HepG2 (cell line): ENCODE data around the gene MIB1. TPM values are rescaled to one million over a fixed set of nuclear protein-coding genes. Genes with fewer than 3 reads are reported as not detected.

Experiments used
- ATAC-seq: fragments of 200-7000 bp; cut with Tn5 transposase; 3 replicates; pipeline ENCODE4 v1.9.1; 2020; ENCODE audit warnings: mild to moderate bottlenecking, moderate library complexity
- BruUV-seq: library from RNA; stranded (reverse); fragments of 400-500 nt; replicated peaks from 2 replicates; lab custom pipeline; 2021; lab: Mats Ljungman, UMichigan
- CTCF ChIA-PET: fragments of 300-600 bp; formaldehyde crosslinking; extraction: SDS; loops from one replicate; lab custom pipeline; 2021; ENCODE audit warnings: low total read pairs, inconsistent platforms, low intra/inter-chr PET ratio; lab: Yijun Ruan, JAX
- POLR2A ChIA-PET: fragments of 350-600 bp; sonication (Branson Sonifier 250); formaldehyde crosslinking; loops from one replicate; lab custom pipeline; 2020; ENCODE audit warnings: antibody characterized with exemption, inconsistent platforms; lab: Yijun Ruan, JAX
- DNase-seq: peaks from one replicate; pipeline ENCODE4 v3.0.0-alpha.2; 2015; ENCODE audit warnings: low spot score
- FAIRE-seq: peaks from 3 replicates; lab custom pipeline; 2011; peaks lifted over from hg19 to GRCh38; lab: Jason Lieb, UNC
- H2AFZ ChIP-seq: one replicate; pipeline ENCODE4 v1.6.1; 2011; ENCODE audit warnings: low read length, inconsistent platforms
- H3K27ac ChIP-seq: fragments of 300-600 bp; 3 replicates; pipeline ENCODE4 v1.8.0; 2011; ENCODE audit warnings: mixed run types, mild to moderate bottlenecking, mixed read lengths, low read length, inconsistent platforms; ENCODE audit not compliant: insufficient read depth; ENCODE audit errors: extremely low read length
- H3K27me3 ChIP-seq, 2 experiments: fragments of 200-600 bp in 1 of 2; 2 replicates in 1 of 2; 3 replicates in 1 of 2; pipeline versions ENCODE4 v1.6.0 to v1.8.0; 2011; ENCODE audit warnings: low read length in 2 of 2, mild to moderate bottlenecking in 2 of 2, moderate library complexity in 2 of 2, inconsistent platforms in 1 of 2; ENCODE audit not compliant: insufficient read depth in 2 of 2, control insufficient read depth in 1 of 2
- H3K36me3 ChIP-seq, 2 experiments: fragments of 200-600 bp in 1 of 2; replicated peaks in 1 of 2; 2 replicates in 1 of 2; 3 replicates in 1 of 2; pipeline versions ENCODE4 v1.5.1 to v1.8.0; 2011; ENCODE audit warnings: low read length in 2 of 2, inconsistent platforms in 1 of 2; ENCODE audit not compliant: insufficient read depth in 2 of 2, control insufficient read depth in 1 of 2
- H3K4me1 ChIP-seq: 2 replicates; pipeline ENCODE4 v1.5.1; 2012; ENCODE audit warnings: low read length, inconsistent platforms; ENCODE audit not compliant: insufficient read depth
- H3K4me2 ChIP-seq: 2 replicates; pipeline ENCODE4 v1.6.0; 2011; ENCODE audit warnings: low read depth, low read length, inconsistent platforms
- H3K4me3 ChIP-seq, 3 experiments: fragments of 200-600 bp in 1 of 3; sonication (generic), shearing (Covaris generic) in 1 of 3; replicated peaks in 1 of 3; 2 replicates each; pipeline ENCODE4 v1.5.1; 2011 to 2016; ENCODE audit warnings: low read length in 3 of 3, inconsistent platforms in 2 of 3, low read depth in 2 of 3, mild to moderate bottlenecking in 2 of 3, control low read depth in 1 of 3, mixed read lengths in 1 of 3; ENCODE audit not compliant: insufficient read depth in 1 of 3
- H3K79me2 ChIP-seq: one replicate; pipeline ENCODE4 v1.6.1; 2011; ENCODE audit warnings: low read length, inconsistent platforms; ENCODE audit not compliant: insufficient read depth
- H3K9ac ChIP-seq: 2 replicates; pipeline ENCODE4 v1.6.0; 2011; ENCODE audit warnings: mild to moderate bottlenecking, low read depth, low read length, inconsistent platforms; ENCODE audit not compliant: insufficient read depth
- H3K9me3 ChIP-seq: 2 replicates; pipeline ENCODE4 v1.5.1; 2012; ENCODE audit warnings: mild to moderate bottlenecking, low read length
- H4K20me1 ChIP-seq: 2 replicates; pipeline ENCODE4 v1.6.0; 2011; ENCODE audit warnings: inconsistent platforms, mild to moderate bottlenecking, low read length, moderate library complexity; ENCODE audit not compliant: insufficient read depth
- ARID5B ChIP-seq: IDR thresholded peaks from 2 replicates; pipeline ENCODE4 v1.4.0; 2020; ENCODE audit warnings: mild to moderate bottlenecking, missing genetic modification reagents
- BCL6 ChIP-seq: IDR thresholded peaks from 2 replicates; pipeline ENCODE4 v1.6.1; 2016; ENCODE audit warnings: missing genetic modification reagents, missing compliant biosample characterization
- CEBPB ChIP-seq: IDR thresholded peaks from 2 replicates; pipeline ENCODE4 v1.6.1; 2011; ENCODE audit warnings: low read depth, low read length, improper control_type of control experiment, borderline replicate concordance
- CEBPG ChIP-seq: IDR thresholded peaks from 2 replicates; pipeline ENCODE4 v1.6.1; 2016
- GPN1 ChIP-seq: sonication (generic); formaldehyde crosslinking; IDR thresholded peaks from 2 replicates; pipeline ENCODE4 v1.5.1; 2020; ENCODE audit warnings: missing genetic modification reagents, borderline replicate concordance
- HNF4G ChIP-seq, 2 experiments: sonication (generic) in 1 of 2; formaldehyde crosslinking in 1 of 2; IDR thresholded peaks; 2 replicates each; pipeline versions ENCODE4 v1.4.0 to v1.6.1; 2011 to 2020; ENCODE audit warnings: borderline replicate concordance in 2 of 2, low read depth in 2 of 2, mild to moderate bottlenecking in 2 of 2, low read length in 1 of 2, missing genetic modification reagents in 1 of 2, moderate library complexity in 1 of 2
- NR2F6 ChIP-seq, 2 experiments: IDR thresholded peaks; 2 replicates each; pipeline ENCODE4 v1.6.1; 2016; ENCODE audit warnings: antibody characterized with exemption in 1 of 2, mild to moderate bottlenecking in 1 of 2
- RARA ChIP-seq: IDR thresholded peaks from 2 replicates; pipeline ENCODE4 v1.6.1; 2016; ENCODE audit warnings: missing genetic modification reagents, missing compliant biosample characterization
- RFX5 ChIP-seq: IDR thresholded peaks from 2 replicates; pipeline ENCODE4 v1.6.1; 2011; ENCODE audit warnings: low read depth, low read length, improper control_type of control experiment
- SAP130 ChIP-seq: IDR thresholded peaks from 2 replicates; pipeline ENCODE4 v1.6.1; 2016; ENCODE audit warnings: low read depth
- SP4 ChIP-seq: sonication (generic); formaldehyde crosslinking; IDR thresholded peaks from 2 replicates; pipeline ENCODE4 v1.8.1; 2023; ENCODE audit warnings: mild to moderate bottlenecking, missing genetic modification reagents
- ZNF160 ChIP-seq: sonication (generic); formaldehyde crosslinking; IDR thresholded peaks from 2 replicates; pipeline ENCODE4 v1.8.0; 2022; ENCODE audit warnings: mild to moderate bottlenecking, inconsistent platforms, missing genetic modification reagents
- ZNF234 ChIP-seq: sonication (generic); formaldehyde crosslinking; conservative IDR thresholded peaks from 2 replicates; pipeline ENCODE4 v1.5.1; 2020; ENCODE audit warnings: mild to moderate bottlenecking, missing genetic modification reagents
- ZNF264 ChIP-seq: sonication (generic); formaldehyde crosslinking; IDR thresholded peaks from 2 replicates; pipeline ENCODE4 v1.4.0; 2020; ENCODE audit warnings: missing genetic modification reagents
- ZNF292 ChIP-seq: sonication (generic); formaldehyde crosslinking; IDR thresholded peaks from 2 replicates; pipeline ENCODE4 v1.8.1; 2022; ENCODE audit warnings: mild to moderate bottlenecking, low read depth, missing genetic modification reagents, borderline replicate concordance
- ZSCAN31 ChIP-seq: sonication (generic); formaldehyde crosslinking; IDR thresholded peaks from 2 replicates; pipeline ENCODE4 v1.5.0; 2020; ENCODE audit warnings: low read depth, mild to moderate bottlenecking, missing genetic modification reagents
- WGBS: methylation state at CpG from one replicate; pipeline ENCODE4 v1.1.6; 2017; ENCODE audit warnings: low lambda C conversion rate; 5-methylcytosine and 5-hydroxymethylcytosine counted together
- in situ Hi-C: cut with HindIII; loops from 2 replicates; pipeline ENCODE4 v1.10.0; 2017; ENCODE audit warnings: low pct_unique_long_range_greater_than_20kb; ENCODE audit not compliant: extremely low pct_ligation_motif_present
- intact Hi-C: fragments of 100-400 bp; cut with micrococcal nuclease; formaldehyde crosslinking; loops from one replicate; pipeline ENCODE4 v1.10.0; 2022; ENCODE audit not compliant: unreplicated experiment
- polyA plus RNA-seq, 8 experiments: library from polyadenylated mRNA; depleted of rRNA in 3 of 8; stranded (reverse) in 7 of 8; unstranded in 1 of 8; fragments of >200 nt; fragmentation: Illumina TruSeq in 4 of 8; extraction: Trizol in 4 of 8; gene quantifications; 2 replicates each; pipeline versions ENCODE4 v1.2.1 to v1.2.3, GENCODE V29; 2011 to 2016; ENCODE audit warnings: low read depth in 4 of 8, missing spikeins in 1 of 8, mixed read lengths in 1 of 8; ENCODE audit not compliant: insufficient read depth in 1 of 8
- total RNA-seq, 5 experiments: library from RNA; depleted of rRNA; stranded (reverse); fragments of >200 nt; fragmentation: Illumina TruSeq; extraction: Trizol; gene quantifications; 2 replicates each; pipeline ENCODE4 v1.2.3, GENCODE V29; 2016; ENCODE audit warnings: low read depth in 1 of 5

MIB1 gene
- total and polyA plus RNA-seq, 2 of the 13 experiments (the other 11 are each of a cell fraction or from before 2014, with no cell fraction given), result 12.0 to 47.0 TPM

GRCh38 chr18:21725201-21725600, 15.4 kb upstream of the MIB1 start:
- CTCF ChIA-PET, result no interaction called here
- no peak for ATAC-seq
- H3K4me1 ChIP-seq, result peaks cover 15% of the 10 kb centered on the region
- no peaks in the 10 kb centered on the region for H3K36me3 ChIP-seq
- H3K27me3 ChIP-seq, result no peaks in the 10 kb centered on the region
- POLR2A ChIA-PET, result no interaction called here
- no TSS peak for BruUV-seq
- WGBS, result 70% methylated on average over 4 of the region's 4 CpGs
- no peaks in the 10 kb centered on the region for H3K79me2 ChIP-seq
- in situ Hi-C loops, result no loop called here
- no peak overlapping the region for H3K27ac ChIP-seq
- H4K20me1 ChIP-seq, result no peaks in the 10 kb centered on the region
- no peak for TF ChIP-seq RFX5
- TF ChIP-seq GPN1 (CRISPR knock-in tag), result no peak
- TF ChIP-seq ZNF264, result no peak
- H3K4me3 ChIP-seq, result no peak overlapping the region
- no peaks in the 10 kb centered on the region for H3K9me3 ChIP-seq
- H3K4me2 ChIP-seq, result no peak overlapping the region
- FAIRE-seq, result no peak
- intact Hi-C loops, result no loop called here
- no peak for DNase-seq
- H2AFZ ChIP-seq, result no peak overlapping the region
- no peak overlapping the region for H3K9ac ChIP-seq

- H3K9me3 ChIP-seq, result no peaks in the 10 kb centered on the region
- H3K4me2 ChIP-seq, result peak overlapping the region; percentile 38
- no TSS peak for BruUV-seq
- H3K9ac ChIP-seq, result no peak overlapping the region
- H3K4me3 ChIP-seq, result no peak overlapping the region
- ATAC-seq (peak; percentile 95), DNase-seq (peak; percentile 48), FAIRE-seq (peak; percentile 88)
- H3K27ac ChIP-seq, result no peak overlapping the region
- intact Hi-C loops, result no loop called here
- H3K79me2 ChIP-seq, result no peaks in the 10 kb centered on the region
- POLR2A ChIA-PET, result interaction anchor here (0.7 to 1.5 kb wide), 3 partner anchors 13 to 27 kb away, joined by 4 to 9 read pairs (median 6); partner anchors contain the start of genes ABHD3 and MIB1
- H2AFZ ChIP-seq, result no peak overlapping the region
- in situ Hi-C loops, result no loop called here
- H3K36me3 ChIP-seq, result no peaks in the 10 kb centered on the region
- CTCF ChIA-PET, result no interaction called here
- H3K4me1 ChIP-seq, result peaks cover 20% of the 10 kb centered on the region
- H4K20me1 ChIP-seq, result no peaks in the 10 kb centered on the region
- no peaks in the 10 kb centered on the region for H3K27me3 ChIP-seq
- 29% methylated on average over 2 of the region's 2 CpGs for WGBS
- TF ChIP-seq ZNF160 (CRISPR knock-in tag) (no peak), NR2F6 (IDR thresholded peaks at IDR 0.05) (no peak), NR2F6 (CRISPR knock-in tag; IDR thresholded peaks at IDR 0.05) (peak; percentile 11; the same call in 1 of the 2 replicates), SAP130 (peak; percentile 38; the same call in 1 of the 2 replicates), ARID5B (CRISPR knock-in tag) (peak; percentile 21; the same call in 1 of the 2 replicates), ZNF292 (CRISPR knock-in tag) (0 out of 2 replicates have a peak, but pooled peaks have one; percentile 38), BCL6 (CRISPR knock-in tag) (peak; percentile 41; the same call in 1 of the 2 replicates), RARA (peak; percentile 32; the same call in 1 of the 2 replicates), ZSCAN31 (CRISPR knock-in tag) (no peak), CEBPG (peak; percentile 91), ZNF234 (CRISPR knock-in tag) (no peak), SP4 (CRISPR knock-in tag) (0 out of 2 replicates have a peak, but pooled peaks have one; percentile 31), HNF4G (IDR thresholded peaks at IDR 0.05; ENCODE audit: borderline replicate concordance, low read depth, low read length) (peak; percentile 69), HNF4G (CRISPR knock-in tag; IDR thresholded peaks at IDR 0.05; ENCODE audit: borderline replicate concordance, low read depth) (no peak), CEBPB (peak; percentile 92)
Observed at GRCh38 chr18:21727702-21728101, 12.9 kb upstream of the MIB1 start.
